Esophagus muscularis mucosa (tissue), 4 donors: ENCODE measurements around the gene EEF1E1.
A peak's percentile ranks its signal among the peaks of the same experiment; 100 is the strongest.

ENCODE experiments used
- EP300 ChIP-seq: sonication (generic); formaldehyde crosslinking; IDR thresholded peaks from one replicate; pipeline ENCODE4 v1.6.1; 2017; ENCODE audit warnings: antibody characterized with exemption
- POLR2AphosphoS5 ChIP-seq, 2 donors: sonication (generic); formaldehyde crosslinking; IDR thresholded peaks; one replicate each; pipeline ENCODE4 v1.6.1; 2017; ENCODE audit warnings: antibody characterized with exemption in 2 of 2
- TF ChIP-seq, protein P1 (sequence below), 3 experiments: fragments of 200-600 bp in 2 of 3; fragments of 450-650 bp in 1 of 3; sonication (generic) in 2 of 3; IDR thresholded peaks; one replicate each; pipeline ENCODE4 v1.5.1; 2017 to 2019; ENCODE audit warnings: antibody characterized with exemption in 3 of 3, mild to moderate bottlenecking in 2 of 3, moderate library complexity in 1 of 3

DNA sequence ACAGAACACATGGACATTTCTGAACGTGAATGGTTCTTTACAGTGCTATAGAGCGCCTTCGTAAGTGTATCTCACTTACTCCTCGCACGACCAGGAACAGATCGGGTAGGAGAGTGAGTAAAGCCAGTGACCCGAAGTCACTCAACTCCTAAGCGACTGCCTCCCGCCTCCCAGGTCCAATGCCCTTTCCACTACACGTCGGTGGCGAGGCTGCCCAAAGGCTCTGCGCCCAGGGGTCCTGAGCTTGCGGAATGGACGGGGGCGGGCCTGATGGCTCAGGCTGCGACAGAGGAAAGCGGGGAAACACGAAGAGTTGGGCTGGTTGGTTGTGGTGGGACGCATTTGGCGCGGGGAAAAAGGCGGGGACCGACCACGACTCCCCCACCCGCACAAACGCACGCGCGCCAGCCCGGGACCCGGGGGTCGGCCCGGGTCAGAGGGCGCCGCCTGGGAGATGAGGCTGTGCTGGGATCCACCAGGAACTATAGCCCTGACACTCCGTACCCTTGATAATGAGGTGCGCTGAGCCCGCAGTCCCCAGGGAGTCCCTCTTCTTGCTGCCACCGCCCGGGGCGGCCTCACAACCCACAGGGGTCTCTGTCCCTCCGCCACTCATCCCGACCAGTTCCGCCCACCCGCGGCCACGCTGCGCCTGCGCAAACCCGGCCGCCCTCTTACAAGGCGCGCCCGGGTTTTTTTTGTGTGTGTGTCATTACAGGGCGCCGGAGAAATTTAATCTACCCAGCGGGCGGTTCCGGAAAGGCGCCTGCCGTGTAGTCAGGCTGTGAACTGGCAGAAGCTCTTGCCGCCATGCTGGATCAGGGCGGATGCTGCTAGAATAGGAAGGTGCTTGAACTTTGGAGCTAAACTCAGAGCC is 38.3 kb downstream of the EEF1E1 start, which contains the start of gene BLOC1S5:
- TF ChIP-seq POLR2AphosphoS5 (IDR thresholded peaks at IDR 0.05) (peak; percentile 85 to 92), EP300 (no peak)
- TF ChIP-seq, protein P1, sequence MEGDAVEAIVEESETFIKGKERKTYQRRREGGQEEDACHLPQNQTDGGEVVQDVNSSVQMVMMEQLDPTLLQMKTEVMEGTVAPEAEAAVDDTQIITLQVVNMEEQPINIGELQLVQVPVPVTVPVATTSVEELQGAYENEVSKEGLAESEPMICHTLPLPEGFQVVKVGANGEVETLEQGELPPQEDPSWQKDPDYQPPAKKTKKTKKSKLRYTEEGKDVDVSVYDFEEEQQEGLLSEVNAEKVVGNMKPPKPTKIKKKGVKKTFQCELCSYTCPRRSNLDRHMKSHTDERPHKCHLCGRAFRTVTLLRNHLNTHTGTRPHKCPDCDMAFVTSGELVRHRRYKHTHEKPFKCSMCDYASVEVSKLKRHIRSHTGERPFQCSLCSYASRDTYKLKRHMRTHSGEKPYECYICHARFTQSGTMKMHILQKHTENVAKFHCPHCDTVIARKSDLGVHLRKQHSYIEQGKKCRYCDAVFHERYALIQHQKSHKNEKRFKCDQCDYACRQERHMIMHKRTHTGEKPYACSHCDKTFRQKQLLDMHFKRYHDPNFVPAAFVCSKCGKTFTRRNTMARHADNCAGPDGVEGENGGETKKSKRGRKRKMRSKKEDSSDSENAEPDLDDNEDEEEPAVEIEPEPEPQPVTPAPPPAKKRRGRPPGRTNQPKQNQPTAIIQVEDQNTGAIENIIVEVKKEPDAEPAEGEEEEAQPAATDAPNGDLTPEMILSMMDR (IDR thresholded peaks at IDR 0.05), result peak in 2 of 3 experiments; percentile 12 to 21
